Fibroblast of peridontal ligament (primary cell): Measurements from ENCODE around the gene MAP1A.
"Not testable (repeated sequence)": the region's sequence is repeated elsewhere in the genome, so short reads cannot be mapped to it uniquely, and the experiment has no call there.

Source experiments
- DNase-seq: peaks from one replicate; pipeline ENCODE4 v3.0.0-alpha.2; 2010; ENCODE audit errors: extremely low read depth

MAP1A gene

DNA sequence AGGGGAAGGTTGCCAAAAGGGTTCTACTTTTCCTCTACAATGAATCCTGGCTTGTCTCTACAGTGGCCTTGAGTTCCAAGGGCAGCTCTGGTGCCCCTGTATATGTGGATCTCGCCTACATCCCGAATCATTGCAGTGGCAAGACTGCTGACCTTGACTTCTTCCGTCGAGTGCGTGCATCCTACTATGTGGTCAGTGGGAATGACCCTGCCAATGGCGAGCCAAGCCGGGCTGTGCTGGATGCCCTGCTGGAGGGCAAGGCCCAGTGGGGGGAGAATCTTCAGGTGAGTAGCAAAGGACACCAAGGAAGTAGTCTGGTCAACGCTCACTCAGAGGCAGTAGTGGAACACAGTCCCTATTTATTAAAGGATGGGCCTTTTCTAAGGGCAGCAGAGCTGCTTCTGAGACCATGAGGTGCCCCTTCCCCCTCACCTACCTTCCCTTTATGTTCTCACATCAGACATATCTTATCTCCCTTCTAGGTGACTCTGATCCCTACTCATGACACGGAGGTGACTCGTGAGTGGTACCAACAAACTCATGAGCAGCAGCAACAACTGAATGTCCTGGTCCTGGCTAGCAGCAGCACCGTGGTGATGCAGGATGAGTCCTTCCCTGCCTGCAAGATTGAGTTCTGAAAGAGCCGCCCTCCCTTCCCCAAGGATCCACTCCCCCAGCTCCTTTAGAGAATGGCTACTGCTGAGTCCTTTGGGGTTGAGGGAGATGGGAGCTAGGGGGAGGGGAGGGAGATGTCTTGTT, 12.4 kb downstream of the MAP1A start:
- no peak for DNase-seq

DNA sequence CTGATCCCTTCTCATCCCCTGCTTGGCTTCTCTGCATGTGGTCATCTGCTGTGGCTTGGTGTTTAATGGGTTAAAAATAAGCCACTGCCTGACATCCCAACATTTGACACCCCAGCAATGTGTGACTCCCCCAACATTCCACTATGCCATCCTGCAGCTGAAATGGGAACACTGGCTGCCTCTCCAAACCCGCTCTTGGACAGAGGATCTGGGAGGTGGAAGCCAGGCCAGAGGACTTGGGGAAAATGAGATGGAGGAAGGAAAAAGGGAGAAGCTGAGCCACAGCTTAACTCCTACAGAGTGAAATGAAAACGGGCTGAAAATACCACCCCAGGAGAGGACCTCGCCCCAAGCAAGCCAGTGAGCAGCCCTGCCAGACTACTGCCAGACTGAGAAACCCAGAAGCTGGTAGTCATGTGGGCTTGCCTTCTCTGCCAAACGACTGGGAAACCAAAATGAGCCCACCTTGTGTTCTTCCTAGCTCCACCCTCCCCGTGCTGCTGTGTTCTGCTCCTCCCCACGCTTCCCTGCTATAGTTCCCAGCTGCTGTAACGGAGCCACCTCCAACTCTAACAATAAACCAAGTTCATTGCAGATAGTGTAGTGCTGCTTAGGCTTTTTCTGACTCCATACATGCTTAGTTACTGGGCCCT, 13.7 kb downstream of the MAP1A start:
- peak; percentile 26 for DNase-seq

DNA sequence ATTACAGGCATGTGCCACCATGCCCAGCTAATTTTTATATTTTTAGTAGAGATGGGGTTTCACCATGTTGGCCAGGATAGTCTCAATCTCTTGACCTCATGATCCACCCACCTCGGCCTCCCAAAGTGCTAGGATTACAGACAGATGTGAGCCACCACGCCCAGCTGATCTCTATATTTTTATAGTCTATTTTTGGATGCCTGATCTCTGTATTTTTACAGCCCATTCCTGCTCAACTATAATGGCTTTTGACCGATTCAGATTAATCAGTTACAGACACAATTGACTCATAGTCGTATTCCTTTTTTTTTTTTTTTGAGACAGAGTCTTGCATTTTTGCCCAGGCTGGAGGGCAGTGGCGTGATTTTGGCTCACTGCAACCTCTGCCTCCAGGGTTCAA, 15.4 kb downstream of the MAP1A start:
- DNase-seq, result peak; percentile 81

DNA sequence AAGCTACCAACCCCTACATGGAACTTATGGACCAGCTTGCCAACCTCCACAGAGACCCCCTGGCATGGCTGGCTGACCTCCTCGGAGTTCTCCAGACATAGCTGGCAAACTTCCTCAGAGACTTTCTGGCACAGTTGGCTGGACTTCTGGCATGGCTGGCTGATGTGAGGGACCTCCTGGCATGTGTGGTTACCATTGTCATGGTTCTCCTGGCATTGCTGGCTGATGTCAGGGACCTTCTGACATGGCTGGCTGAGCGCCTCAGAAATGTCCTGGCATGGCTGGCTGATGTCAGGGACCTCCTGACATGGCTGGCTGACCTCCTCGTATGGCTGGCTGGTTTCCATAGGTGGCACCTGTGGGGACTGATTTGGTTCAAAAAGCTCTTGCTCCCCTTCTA, 17.5 kb downstream of the MAP1A start:
- no peak for DNase-seq

DNA sequence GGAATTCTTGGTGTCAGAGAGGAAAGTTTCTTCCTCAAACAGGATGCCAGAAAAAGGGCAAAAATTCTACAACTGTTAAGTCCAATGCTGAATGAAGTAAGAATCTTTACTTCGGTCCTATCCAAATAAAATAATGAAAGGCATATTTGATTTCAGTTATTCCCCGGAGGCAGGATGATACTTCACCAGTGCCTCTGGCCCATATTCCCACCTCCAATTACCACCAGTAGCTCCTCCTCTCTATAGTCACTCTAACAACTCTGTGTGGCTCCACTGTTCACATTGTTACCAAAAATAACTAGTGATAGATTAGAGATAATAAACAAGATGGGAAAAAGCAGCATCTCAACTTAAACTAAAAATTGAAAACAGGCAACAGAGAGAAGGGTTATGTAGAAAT, 20.7 kb downstream of the MAP1A start:
- peak; percentile 34 for DNase-seq

DNA sequence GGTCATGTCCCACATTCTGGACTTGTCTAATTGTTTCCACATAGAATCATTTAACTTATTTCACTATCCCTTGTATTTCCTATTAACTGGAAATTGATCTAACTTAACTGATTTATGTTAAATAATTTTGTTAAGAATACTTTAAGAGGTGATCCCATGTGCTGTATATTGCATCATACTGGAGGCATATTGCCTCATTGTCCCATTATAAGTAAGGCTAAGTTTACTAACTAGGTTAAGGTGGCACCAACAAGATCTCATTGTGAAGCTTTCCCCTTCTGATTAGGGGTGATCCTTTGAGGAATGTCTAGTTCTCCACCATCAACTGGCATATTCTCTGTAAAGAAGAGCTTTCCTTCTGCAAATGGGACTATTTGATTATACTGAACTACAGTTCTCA, 24.4 kb downstream of the MAP1A start:
- peak; percentile 51 for DNase-seq

DNA sequence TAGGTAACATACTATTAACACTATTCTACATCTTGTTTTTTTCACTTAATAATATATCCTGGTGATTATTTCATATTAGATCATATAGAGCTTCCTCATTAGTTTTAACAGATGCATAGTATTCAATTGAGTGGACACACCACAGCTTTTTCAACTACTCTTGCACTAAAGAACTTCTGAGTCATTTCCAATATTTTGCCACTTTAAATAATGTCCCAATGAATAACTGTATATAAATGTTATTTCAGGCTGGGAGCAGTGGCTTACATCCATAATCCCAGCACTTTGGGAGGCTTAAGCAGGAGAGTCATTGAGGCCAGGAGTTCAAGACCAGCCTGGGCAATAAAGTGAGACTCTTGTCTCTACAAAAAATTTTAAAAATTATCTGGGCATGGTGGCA, 26.9 kb downstream of the MAP1A start:
- no peak for DNase-seq

DNA sequence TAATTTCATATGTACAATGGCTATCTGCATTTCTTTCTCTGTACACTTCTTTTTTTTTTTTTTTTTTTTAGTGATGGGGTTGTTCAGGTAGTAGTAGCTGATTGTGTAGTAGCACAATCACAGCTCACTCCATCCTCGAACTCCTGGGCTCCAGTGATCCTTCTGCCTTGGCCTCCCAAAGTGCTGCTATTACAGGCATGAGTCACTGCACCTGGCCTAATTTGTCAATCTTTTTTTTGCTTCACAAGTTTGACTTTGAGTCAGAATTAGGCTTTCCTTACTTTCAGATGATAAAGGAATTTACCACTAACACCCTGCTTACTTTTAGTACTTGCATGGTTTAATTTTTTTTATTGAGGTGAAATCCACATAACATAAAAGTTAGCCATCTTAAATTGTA, 28.0 kb downstream of the MAP1A start:
- no peak for DNase-seq

DNA sequence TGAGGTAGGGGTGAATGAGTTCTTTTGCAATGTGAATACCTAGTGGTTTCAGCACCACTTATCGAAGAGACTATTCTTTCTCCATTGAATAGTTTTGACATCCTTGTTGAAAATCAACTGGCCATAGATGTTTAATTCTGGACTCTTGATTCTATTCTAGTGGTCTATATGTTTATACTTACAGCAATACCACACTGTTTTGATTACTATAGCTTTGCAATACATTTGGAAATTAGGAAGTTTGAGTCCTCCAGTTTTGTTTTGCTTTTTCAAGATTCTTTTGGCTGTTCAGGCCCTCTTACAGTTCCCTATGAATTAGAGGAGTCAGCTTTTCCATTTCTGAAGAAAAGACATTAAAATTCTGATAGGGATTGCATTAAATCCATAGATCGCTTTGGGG, 30.1 kb downstream of the MAP1A start:
- no peak for DNase-seq

DNA sequence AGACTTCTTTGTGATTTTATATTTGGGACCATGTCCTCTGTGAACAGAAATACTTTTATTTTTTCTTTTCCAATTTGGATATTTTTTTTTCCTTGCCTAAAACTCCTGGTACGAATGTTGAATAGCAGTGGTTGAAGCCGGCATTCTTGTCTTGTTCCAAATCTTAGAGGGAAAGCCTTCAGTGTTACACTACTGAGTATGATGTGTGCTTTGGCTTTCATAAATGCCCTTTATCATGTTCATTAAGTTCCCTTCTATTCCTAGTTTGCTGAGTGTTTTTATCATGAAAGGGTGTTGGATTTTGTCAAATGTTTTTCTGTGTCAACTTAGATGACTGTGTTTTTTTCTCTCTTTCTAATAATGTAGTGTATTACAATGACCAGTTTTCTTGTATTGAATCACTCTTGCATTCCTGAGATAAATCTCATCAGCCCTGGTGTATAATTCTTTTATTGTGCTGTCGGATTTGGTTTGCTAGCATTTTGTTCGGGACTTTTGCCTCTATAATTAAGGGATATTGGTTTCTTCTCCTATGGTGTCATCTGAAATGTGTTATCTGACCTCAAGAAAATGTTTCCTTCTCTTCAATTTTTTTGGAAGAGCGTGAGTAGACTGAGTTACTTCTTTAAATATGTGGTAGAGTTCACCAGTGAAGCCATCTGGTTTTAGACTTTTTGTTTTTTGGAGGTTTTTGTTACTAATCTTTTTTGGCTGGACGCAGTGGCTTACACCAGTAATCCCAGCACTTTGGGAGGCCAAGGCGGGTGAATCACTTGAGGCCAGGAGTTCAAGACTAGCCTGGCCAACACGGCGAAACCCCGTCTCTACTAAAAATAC, 33.3 kb downstream of the MAP1A start:
- peak; percentile 96 for DNase-seq

DNA sequence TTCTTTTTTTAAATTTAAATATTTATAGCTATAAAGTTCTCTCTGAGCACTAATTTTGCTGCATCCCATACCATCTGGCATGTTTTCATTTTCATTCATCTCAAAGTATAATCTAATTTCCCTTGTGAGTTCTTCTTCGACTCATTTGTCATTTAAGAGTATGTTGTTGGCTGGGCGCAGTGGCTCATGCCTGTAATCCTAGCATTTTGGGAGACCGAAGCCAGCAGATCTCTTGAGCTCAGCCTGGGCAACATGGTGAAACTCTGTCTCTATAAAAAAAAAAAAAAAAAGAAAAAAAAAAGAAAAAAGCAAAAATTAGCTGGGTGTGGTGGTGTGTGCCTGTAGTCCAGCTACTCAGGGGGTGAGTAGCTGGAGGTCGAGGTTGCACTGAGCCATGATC, 34.8 kb downstream of the MAP1A start:
- DNase-seq, result no peak

DNA sequence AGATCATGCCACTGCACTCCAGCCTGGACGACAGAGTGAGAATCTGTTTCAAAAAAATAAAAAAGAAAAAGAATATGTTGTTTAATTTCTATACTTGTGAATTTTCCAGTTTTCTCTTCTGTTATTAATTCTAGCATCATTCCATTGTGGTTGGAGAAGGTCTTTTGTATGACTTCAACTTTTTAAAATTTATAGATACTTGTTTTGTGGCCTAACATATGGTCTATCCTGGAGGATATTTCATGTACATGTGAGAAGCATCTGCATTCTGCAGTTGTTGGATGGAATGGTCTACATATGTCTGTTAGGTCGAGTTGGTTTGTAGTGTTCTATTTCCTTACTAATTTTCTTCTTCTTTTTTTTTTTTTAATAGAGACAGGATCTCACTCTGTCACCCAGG, 35.6 kb downstream of the MAP1A start:
- DNase-seq, result peak; percentile 39

DNA sequence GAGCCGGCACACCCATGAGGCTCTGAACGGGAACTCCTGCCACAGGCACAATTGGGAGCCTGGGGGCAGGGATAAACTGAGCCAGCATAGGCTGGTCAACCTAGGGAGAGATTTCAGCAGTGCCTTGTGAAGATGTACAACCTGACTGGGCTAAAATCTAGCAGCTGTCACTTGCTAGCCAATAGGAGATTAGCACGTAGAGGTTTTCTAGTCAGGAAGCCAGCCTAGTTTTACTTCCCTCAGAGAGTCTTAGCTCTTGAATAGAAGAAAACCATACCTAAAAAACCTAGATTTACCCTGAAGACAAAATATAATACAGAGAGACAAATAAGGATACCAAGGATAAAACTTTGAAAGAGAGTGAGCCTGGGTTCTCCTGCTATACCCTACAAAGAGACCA, 45.3 kb downstream of the MAP1A start:
- DNase-seq, result not testable (repeated sequence)

DNA sequence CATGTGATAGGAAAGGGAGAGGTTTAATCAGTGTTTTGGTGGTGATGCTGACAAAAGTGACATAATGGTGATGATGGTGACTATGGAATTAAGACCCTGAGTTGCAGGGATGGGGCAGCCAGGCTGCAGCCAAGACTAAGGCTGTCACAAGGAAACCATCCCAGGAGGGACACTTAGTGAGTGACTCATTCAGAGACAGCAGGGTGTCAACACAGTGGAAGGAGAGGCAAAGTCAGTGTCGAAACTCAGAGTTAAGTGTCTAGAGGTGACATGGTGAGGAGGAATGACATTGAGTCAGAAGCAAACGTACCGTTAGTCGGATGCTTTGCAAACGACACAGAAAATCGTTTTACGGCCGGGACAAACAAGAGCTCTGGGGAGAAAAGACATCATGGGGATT, 46.4 kb downstream of the MAP1A start:
- not testable (repeated sequence) for DNase-seq

DNA sequence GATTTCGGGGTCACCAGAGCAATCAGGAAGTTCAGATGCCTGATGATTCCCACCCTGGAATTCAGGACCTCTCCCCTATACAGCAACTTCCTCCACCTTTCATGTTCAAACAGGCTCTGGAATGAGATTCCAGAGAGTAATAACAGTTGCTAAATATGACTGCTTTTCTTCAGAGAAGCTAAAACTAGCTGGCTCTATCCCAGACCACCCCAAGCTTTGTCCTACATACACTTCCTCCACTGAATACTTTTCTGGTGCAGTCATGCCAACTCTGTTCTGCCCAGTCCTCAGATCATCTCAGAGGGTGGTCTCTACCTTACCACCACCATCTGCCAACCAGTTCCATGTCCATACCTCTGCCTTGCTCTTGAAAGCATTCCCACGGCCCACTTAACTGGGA, 49.2 kb downstream of the MAP1A start:
- not testable (repeated sequence) for DNase-seq

DNA sequence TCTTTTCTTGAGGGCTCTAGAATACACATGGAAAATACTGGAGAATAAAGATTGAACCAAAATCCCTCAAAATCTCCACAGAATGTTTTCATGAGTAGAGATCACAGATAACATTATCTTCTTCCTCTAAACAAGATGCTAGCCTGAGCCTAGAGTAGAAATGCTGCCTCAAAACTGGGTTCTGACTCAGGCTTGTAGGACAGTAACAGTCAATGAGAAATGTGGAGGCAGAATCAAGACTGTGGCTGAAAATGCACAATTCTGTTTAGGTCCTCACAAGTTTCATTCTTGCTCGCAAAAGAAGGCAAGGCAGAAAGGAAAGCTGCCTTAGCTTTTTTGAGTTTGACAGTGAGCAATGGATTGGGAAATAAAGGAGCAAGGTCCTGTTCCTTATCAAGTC, 57.2 kb downstream of the MAP1A start:
- not testable (repeated sequence) for DNase-seq
